NB4 (cell line): ENCODE measurements around the gene PSMB2.

Experiments used
- CTCF ChIP-seq: IDR thresholded peaks from one replicate; pipeline ENCODE4 v1.5.1; 2012; ENCODE audit warnings: low read depth, low read length
- MYC ChIP-seq: IDR thresholded peaks from 2 replicates; pipeline ENCODE4 v1.6.1; 2011; ENCODE audit warnings: low read depth, low read length
- POLR2A ChIP-seq: IDR thresholded peaks from 2 replicates; pipeline ENCODE4 v1.6.1; 2011; ENCODE audit warnings: mild to moderate bottlenecking; ENCODE audit not compliant: insufficient read length; ENCODE audit errors: extremely low read depth

- TF ChIP-seq CTCF (no peak), POLR2A (no peak), MYC (no peak)
Measured at GRCh38 chr1:35650416-35650815, 9.1 kb upstream of the PSMB2 start.
